Activated CD4-positive, alpha-beta T cell treated with anti-CD3 and anti-CD28 coated beads for 1 hour (primary cell): ENCODE measurements around the gene CBARP.
"Not testable (repeated sequence)": the region's sequence is repeated elsewhere in the genome, so short reads cannot be mapped to it uniquely, and the experiment has no call there.

ENCODE experiments used
- DNase-seq: peaks from one replicate; pipeline ENCODE4 v3.0.0-alpha.2; 2020

CBARP gene

GRCh38 chr19:1252221-1252820 lies 14.5 kb upstream of the CBARP start:
- no peak for DNase-seq

- DNase-seq = peak; percentile 49
Observed at GRCh38 chr19:1251330-1252220, 13.8 kb upstream of the CBARP start.

GRCh38 chr19:1250437-1251260 lies 12.8 kb upstream of the CBARP start:
- DNase-seq = no peak

GRCh38 chr19:1249990-1250436 lies 12.2 kb upstream of the CBARP start:
- no peak for DNase-seq

GRCh38 chr19:1249298-1249989 lies 11.6 kb upstream of the CBARP start:
- DNase-seq = peak; percentile 91

- peak; percentile 80 for DNase-seq
Observed at GRCh38 chr19:1248786-1249297, 11.0 kb upstream of the CBARP start.

GRCh38 chr19:1248139-1248785 lies 10.5 kb upstream of the CBARP start, which contains the start of gene MIDN:
Gene MIDN, plus strand, starts transcription at chr19:1248583. Its CDS starts 1,714 bp downstream, at chr19:1250297.
- peak; percentile 56 for DNase-seq

- no peak for DNase-seq
Observed at GRCh38 chr19:1247748-1248138, 9.9 kb upstream of the CBARP start.

GRCh38 chr19:1246265-1247087 lies 8.7 kb upstream of the CBARP start:
- not testable (repeated sequence) for DNase-seq

GRCh38 chr19:1245494-1246264 lies 7.9 kb upstream of the CBARP start:
- no peak for DNase-seq

GRCh38 chr19:1244693-1245451 lies 7.1 kb upstream of the CBARP start:
- no peak for DNase-seq

- DNase-seq = peak; percentile 81
Observed at GRCh38 chr19:1243768-1244692, 6.2 kb upstream of the CBARP start.

- peak; percentile 83 for DNase-seq
Observed at GRCh38 chr19:1241417-1242095, 3.8 kb upstream of the CBARP start, which contains the start of gene ATP5F1D. Gene ATP5F1D, plus strand, starts transcription at chr19:1241751. Its CDS starts 100 bp downstream, at chr19:1241851.

- DNase-seq = no peak
Observed at GRCh38 chr19:1240925-1241324, 3.1 kb upstream of the CBARP start.

GRCh38 chr19:1239796-1240737 lies 2.3 kb upstream of the CBARP start:
- DNase-seq = peak; percentile 86

- no peak for DNase-seq
Observed at GRCh38 chr19:1239420-1239795, 1.6 kb upstream of the CBARP start.
